ENCODE results near the gene MMP11.

MMP11 gene

DNA sequence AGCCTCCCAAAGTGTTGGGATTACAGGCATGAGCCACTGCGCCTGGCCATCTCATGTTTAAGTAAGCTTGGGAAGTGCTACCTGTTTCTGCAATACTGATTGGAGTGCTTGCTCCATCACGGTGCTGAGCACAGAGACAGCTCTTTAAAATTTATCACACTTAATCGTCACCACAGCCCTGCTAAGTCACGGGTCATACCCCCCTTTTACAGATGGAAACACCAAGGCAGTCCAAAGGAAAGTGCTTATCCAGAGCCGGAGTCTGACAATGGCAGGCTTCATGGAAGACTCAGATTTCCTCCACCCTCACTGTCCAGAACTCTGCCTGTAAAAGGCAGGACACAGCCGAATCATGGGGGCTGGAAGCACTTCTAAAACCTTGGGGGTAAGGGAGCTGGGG is 12.6 kb upstream of the MMP11 start:
- H3K27me3 ChIP-seq (ENCODE audit: control insufficient read depth, insufficient read depth, low read length) = no peaks in the 10 kb centered on the region
- no peaks in the 10 kb centered on the region for H3K9me3 ChIP-seq (ENCODE audit: control insufficient read depth, insufficient read depth, low read depth, low read length)
- no peak overlapping the region for H3K9ac ChIP-seq (ENCODE audit: low read length)
- H3K4me3 ChIP-seq (ENCODE audit: low read depth, low read length) = no peak overlapping the region
- H3K36me3 ChIP-seq (ENCODE audit: control insufficient read depth, insufficient read depth, low read length) = peaks cover 8% of the 10 kb centered on the region
- peaks cover 25% of the 10 kb centered on the region for H3K4me1 ChIP-seq (ENCODE audit: control insufficient read depth, insufficient read depth, low read length)
- no peak overlapping the region for H3K27ac ChIP-seq (ENCODE audit: low read depth, low read length)

DNA sequence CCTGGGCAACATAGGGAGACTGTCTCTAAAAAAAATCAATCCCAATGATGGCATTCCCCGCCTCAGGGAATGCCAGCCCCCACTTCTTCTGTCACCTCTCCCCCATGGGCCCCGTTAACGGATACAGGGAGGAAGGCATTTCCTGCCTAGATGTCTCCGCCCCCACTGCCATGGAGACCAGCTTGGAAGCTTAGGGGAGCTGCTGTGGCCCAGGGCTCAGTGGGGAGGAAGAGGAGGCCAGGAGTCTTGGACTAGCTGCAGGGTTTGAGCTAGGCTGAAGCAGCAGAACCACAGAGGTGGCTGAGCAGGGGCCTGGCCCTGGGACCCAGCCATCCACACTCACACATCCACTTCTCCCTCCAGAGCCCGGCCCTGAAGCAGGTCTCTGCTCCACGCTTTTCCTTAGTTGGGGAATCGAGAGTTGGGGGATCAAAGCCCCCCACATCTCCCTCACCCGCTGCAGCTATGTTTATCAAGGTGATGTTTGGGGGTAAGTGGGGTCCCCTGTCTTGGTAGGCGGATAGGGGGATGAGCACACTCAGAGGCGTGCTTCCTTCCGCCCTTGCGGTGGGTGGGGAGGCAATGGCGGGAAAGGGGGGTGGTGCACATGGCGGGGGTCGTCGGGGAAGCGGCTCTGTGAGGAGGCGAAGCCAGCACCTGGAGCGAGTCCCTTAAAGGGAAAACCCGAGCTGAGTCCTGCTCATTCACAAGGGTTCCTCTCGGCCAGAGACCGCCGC is 9.6 kb upstream of the MMP11 start, which contains the start of gene C22orf15:
Gene C22orf15, plus strand, starts transcription at position 149 of the 737 bp plus-strand sequence. Its CDS starts 317 bp downstream, at position 466.
- peak within 1 kb of the TSS; percentile 21 for H3K9ac ChIP-seq (ENCODE audit: low read length)
- no peaks in the 10 kb centered on the region for H3K9me3 ChIP-seq (ENCODE audit: control insufficient read depth, insufficient read depth, low read depth, low read length)
- H3K27me3 ChIP-seq (ENCODE audit: control insufficient read depth, insufficient read depth, low read length) = no peaks in the 10 kb centered on the region
- no peak within 1 kb of the TSS for H3K27ac ChIP-seq (ENCODE audit: low read depth, low read length)
- peaks cover 14% of the 10 kb centered on the region for H3K36me3 ChIP-seq (ENCODE audit: control insufficient read depth, insufficient read depth, low read length)
- H3K4me1 ChIP-seq (ENCODE audit: control insufficient read depth, insufficient read depth, low read length) = peaks cover 27% of the 10 kb centered on the region
- no peak within 1 kb of the TSS for H3K4me3 ChIP-seq (ENCODE audit: low read depth, low read length)

DNA sequence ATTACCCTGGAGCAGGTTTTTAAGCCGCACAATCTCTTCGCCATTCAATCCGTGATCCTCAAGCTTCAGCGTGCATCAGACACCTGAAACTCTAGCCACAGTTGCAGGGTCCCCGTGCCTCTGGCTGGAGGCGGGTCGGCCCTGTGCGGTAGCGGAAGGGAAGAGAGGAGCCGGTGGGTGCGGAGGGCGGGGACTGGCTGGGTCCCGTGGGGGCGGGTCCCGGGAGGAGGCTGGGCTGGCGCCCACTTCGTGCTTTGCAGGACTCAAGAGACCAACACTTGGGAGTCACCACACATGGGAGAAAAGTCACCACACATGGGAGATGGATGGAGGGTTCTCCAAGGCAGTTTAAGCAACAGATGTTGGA is 9.1 kb upstream of the MMP11 start:
- Histone ChIP-seq H3K36me3 (ENCODE audit: control insufficient read depth, insufficient read depth, low read length) (peaks cover 14% of the 10 kb centered on the region), H3K4me3 (ENCODE audit: low read depth, low read length) (no peak overlapping the region), H3K27ac (ENCODE audit: low read depth, low read length) (no peak overlapping the region), H3K9me3 (ENCODE audit: control insufficient read depth, insufficient read depth, low read depth, low read length) (no peaks in the 10 kb centered on the region), H3K9ac (ENCODE audit: low read length) (no peak overlapping the region), H3K27me3 (ENCODE audit: control insufficient read depth, insufficient read depth, low read length) (no peaks in the 10 kb centered on the region), H3K4me1 (ENCODE audit: control insufficient read depth, insufficient read depth, low read length) (peaks cover 27% of the 10 kb centered on the region)

DNA sequence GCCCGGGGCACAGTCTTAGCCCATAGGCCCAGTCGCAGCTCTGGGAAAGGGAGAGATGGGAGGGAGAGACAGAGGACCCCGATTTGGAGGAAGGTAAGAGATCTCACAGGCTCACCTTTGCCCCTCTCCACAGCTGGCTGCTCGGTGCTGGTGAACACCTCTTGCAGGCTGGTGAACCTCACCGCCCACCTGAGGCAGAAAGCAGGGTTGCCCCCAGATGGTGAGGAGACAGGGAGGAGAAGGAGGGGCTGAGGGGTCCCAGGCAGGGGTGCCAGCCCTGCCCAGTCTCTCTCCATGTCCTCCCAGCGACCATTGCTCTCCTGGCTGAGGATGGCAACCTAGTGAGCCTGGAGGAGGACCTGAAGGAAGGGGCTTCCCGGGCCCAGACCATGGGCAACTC is 8.7 kb upstream of the MMP11 start:
- H3K4me1 ChIP-seq (ENCODE audit: control insufficient read depth, insufficient read depth, low read length) = peaks cover 27% of the 10 kb centered on the region

DNA sequence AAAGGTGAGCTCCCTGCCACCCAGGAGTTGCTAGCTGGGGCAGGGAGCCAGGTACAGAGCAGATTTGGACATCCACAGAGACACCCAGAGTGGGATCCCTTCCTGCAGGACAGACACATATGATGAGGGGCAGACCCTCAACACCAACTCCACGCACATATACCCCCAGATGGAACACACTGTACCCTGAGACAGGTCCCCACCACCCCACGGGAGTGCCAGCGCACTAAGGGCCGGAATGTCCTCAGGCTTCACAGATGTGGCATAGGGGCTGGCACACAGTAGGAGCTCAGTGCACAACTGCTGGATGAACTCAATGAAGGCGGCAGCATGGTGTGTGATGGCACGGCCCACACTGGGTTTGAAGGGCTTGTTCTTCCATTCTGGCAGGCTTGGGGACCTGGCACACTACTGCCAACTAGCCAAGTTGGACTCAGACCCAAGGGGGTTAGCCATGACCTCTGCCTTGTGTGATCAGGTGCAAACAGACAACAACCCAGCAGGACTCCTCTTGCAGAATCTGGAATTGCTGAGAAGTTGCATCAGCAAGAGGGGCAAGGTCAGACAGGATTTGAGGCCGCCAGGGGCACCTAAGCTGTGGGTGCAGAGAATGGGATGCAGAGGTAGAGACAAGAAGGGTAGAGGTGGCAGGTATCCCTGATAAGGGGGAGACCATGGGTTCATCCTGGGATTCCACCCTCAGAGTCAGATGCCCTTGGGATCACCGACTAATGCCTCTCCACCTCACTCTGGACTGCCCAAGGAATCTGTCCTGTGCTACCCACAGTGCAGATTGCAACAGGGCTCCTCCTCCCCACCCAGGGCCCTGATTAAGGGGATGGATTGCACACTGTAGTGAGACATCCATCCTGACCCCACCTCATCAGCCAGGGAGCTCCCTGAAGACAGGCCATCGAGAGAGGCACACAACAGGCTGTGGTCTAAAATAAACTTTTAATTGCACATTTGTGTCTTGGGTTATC is 7.5 kb upstream of the MMP11 start:
- Histone ChIP-seq H3K27ac (ENCODE audit: low read depth, low read length) (no peak overlapping the region), H3K9ac (ENCODE audit: low read length) (no peak overlapping the region), H3K27me3 (ENCODE audit: control insufficient read depth, insufficient read depth, low read length) (peaks cover 9% of the 10 kb centered on the region), H3K36me3 (ENCODE audit: control insufficient read depth, insufficient read depth, low read length) (peaks cover 14% of the 10 kb centered on the region), H3K4me3 (ENCODE audit: low read depth, low read length) (no peak overlapping the region), H3K9me3 (ENCODE audit: control insufficient read depth, insufficient read depth, low read depth, low read length) (no peaks in the 10 kb centered on the region), H3K4me1 (ENCODE audit: control insufficient read depth, insufficient read depth, low read length) (peaks cover 35% of the 10 kb centered on the region)

More for the DNA sequence above, 8.7 kb upstream of the MMP11 start:
- Histone ChIP-seq H3K9ac (ENCODE audit: low read length) (no peak overlapping the region), H3K4me3 (ENCODE audit: low read depth, low read length) (no peak overlapping the region), H3K36me3 (ENCODE audit: control insufficient read depth, insufficient read depth, low read length) (peaks cover 14% of the 10 kb centered on the region), H3K27ac (ENCODE audit: low read depth, low read length) (no peak overlapping the region), H3K9me3 (ENCODE audit: control insufficient read depth, insufficient read depth, low read depth, low read length) (no peaks in the 10 kb centered on the region), H3K27me3 (ENCODE audit: control insufficient read depth, insufficient read depth, low read length) (peaks cover 1% of the 10 kb centered on the region)

DNA sequence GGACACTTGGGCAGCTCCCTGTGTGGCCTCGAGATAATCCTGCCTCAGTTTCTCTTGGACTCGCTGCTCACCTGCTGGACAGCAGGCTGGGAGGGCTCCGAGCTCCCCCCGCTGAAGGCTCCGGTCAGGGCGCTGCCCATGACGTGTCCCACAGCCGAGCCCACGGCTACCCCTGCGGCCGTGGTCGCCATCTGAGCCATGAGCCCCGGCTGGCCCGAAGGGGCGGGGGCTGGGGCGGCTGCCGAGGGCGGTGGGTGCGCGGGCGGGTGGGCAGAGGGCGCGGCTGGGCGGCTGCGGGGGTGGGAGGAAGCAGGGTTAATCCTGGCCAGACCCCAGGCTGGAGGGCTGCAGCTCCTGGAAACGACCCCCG is 5.4 kb upstream of the MMP11 start:
- Histone ChIP-seq H3K4me1 (ENCODE audit: control insufficient read depth, insufficient read depth, low read length) (peaks cover 39% of the 10 kb centered on the region), H3K36me3 (ENCODE audit: control insufficient read depth, insufficient read depth, low read length) (peaks cover 14% of the 10 kb centered on the region), H3K27ac (ENCODE audit: low read depth, low read length) (0 out of 2 replicates have a peak overlapping the region, but pooled peaks have one; percentile 3)

DNA sequence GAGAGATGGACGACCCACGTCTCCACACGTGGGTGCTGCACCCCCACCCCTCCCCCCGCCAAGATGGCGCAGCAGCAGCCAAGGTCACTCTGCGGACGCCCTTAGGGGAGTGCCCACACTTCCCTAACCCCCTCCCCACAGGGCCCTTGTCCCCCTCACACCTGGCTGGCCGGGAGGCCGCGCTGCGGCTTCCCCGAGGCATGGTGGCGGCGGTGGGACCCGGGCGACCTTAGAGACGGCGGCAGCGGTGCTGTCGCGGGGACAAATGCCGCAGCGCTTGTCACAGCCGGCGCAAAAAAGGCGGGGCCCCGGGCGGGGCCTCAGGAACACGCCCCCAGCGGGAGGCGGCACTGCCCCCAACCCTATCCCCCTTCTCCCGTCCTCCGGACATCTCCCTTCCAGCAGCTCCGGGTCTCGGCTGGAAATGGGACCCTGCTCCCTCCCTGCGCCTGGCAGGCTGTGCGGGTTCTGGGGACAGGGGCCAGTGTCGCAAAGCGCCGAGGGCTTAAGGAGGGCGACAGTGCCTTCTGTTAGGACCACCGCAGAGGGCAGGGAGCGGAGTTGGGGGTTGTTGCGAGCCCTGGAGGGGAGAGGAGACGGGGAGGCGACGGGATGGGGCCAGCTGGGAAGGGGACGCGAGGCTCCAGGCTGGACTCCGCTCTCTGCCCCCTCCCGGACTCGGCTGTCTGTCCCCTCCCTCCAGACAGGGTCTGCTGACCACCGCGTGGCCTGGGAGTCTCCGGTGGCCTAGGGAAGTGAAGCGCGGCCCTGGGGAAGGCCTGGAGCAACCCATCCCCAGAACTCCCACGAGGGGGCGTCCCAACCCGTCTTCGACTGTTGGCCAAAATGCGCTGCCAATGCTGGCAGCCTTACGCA is 4.7 kb upstream of the MMP11 start, which contains the start of gene CHCHD10:
Gene CHCHD10, minus strand, starts transcription at position 300 of the 876 bp plus-strand sequence. Its CDS starts 98 bp downstream, at position 202.
- Histone ChIP-seq H3K27ac (ENCODE audit: low read depth, low read length) (0 out of 2 replicates have a peak within 1 kb of the TSS, but pooled peaks have one; percentile 3), H3K4me1 (ENCODE audit: control insufficient read depth, insufficient read depth, low read length) (peaks cover 37% of the 10 kb centered on the region)

More for the DNA sequence above, 5.4 kb upstream of the MMP11 start:
- Histone ChIP-seq H3K9me3 (ENCODE audit: control insufficient read depth, insufficient read depth, low read depth, low read length) (no peaks in the 10 kb centered on the region), H3K4me3 (ENCODE audit: low read depth, low read length) (peak overlapping the region; percentile 86), H3K9ac (ENCODE audit: low read length) (peak overlapping the region; percentile 80), H3K27me3 (ENCODE audit: control insufficient read depth, insufficient read depth, low read length) (peaks cover 9% of the 10 kb centered on the region)

DNA sequence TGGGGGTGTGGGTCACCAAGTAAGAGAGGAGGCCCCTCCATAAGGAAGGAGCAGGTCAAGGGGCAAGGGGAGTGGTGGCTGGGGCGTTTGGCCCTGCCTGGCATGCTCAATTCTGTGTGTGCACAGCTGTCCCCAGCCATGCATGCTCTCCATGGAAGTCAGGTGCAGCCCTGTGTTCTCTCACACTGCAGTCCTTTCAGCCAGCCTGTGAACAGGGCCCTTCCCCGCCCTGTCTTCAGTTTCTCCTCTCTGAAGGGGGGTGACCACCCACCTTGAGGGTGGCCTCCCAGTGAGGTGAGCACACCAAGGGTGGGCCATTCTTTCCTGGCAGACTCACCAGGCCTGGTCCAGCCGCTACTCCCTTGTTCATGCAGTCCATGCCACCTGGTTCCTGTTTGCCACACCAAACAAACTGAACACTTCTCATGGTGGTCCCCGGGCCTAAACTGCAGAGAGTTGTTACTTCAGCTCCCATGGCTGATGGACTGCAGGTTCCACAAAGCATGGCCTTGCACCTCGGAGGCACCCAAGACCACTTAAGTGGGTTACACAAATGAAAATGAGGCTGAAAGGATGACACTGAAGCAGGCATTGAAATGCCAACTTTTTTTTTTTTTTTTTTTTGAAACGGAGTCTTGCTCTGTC is 3.2 kb upstream of the MMP11 start:
- H3K27ac ChIP-seq (ENCODE audit: low read depth, low read length) = no peak overlapping the region
- H3K27me3 ChIP-seq (ENCODE audit: control insufficient read depth, insufficient read depth, low read length) = peaks cover 25% of the 10 kb centered on the region
- peaks cover 12% of the 10 kb centered on the region for H3K36me3 ChIP-seq (ENCODE audit: control insufficient read depth, insufficient read depth, low read length)
- H3K9ac ChIP-seq (ENCODE audit: low read length) = no peak overlapping the region
- no peaks in the 10 kb centered on the region for H3K9me3 ChIP-seq (ENCODE audit: control insufficient read depth, insufficient read depth, low read depth, low read length)
- peaks cover 32% of the 10 kb centered on the region for H3K4me1 ChIP-seq (ENCODE audit: control insufficient read depth, insufficient read depth, low read length)
- no peak overlapping the region for H3K4me3 ChIP-seq (ENCODE audit: low read depth, low read length)

More for the DNA sequence above, 4.7 kb upstream of the MMP11 start, which contains the start of gene CHCHD10:
- Histone ChIP-seq H3K9me3 (ENCODE audit: control insufficient read depth, insufficient read depth, low read depth, low read length) (no peaks in the 10 kb centered on the region), H3K9ac (ENCODE audit: low read length) (peak within 1 kb of the TSS; percentile 80), H3K27me3 (ENCODE audit: control insufficient read depth, insufficient read depth, low read length) (peaks cover 10% of the 10 kb centered on the region), H3K36me3 (ENCODE audit: control insufficient read depth, insufficient read depth, low read length) (peaks cover 14% of the 10 kb centered on the region), H3K4me3 (ENCODE audit: low read depth, low read length) (peak within 1 kb of the TSS; percentile 86)

DNA sequence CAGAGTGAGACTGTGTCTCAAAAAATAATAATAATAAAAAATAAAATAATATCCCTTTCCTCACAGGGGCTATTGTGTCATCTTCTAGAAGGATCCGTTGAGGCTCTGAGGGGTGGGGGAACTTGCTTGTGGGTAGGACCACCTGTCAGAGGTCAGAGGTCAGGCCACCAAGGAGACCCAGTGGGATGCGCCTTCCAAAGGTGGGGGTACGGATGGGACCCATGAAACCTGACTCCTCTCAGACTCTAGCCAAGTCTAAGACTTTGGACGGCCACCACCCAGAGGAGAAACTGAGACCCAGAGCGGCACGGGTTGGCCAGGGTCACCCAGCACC is 367 bp upstream of the MMP11 start:
- peaks cover 35% of the 10 kb centered on the region for H3K27me3 ChIP-seq (ENCODE audit: control insufficient read depth, insufficient read depth, low read length)
- H3K4me1 ChIP-seq (ENCODE audit: control insufficient read depth, insufficient read depth, low read length) = peaks cover 24% of the 10 kb centered on the region
- no peaks in the 10 kb centered on the region for H3K9me3 ChIP-seq (ENCODE audit: control insufficient read depth, insufficient read depth, low read depth, low read length)
- H3K4me3 ChIP-seq (ENCODE audit: low read depth, low read length) = peak overlapping the region; percentile 46
- no peaks in the 10 kb centered on the region for H3K36me3 ChIP-seq (ENCODE audit: control insufficient read depth, insufficient read depth, low read length)
- no peak overlapping the region for H3K9ac ChIP-seq (ENCODE audit: low read length)
- H3K27ac ChIP-seq (ENCODE audit: low read depth, low read length) = no peak overlapping the region

DNA sequence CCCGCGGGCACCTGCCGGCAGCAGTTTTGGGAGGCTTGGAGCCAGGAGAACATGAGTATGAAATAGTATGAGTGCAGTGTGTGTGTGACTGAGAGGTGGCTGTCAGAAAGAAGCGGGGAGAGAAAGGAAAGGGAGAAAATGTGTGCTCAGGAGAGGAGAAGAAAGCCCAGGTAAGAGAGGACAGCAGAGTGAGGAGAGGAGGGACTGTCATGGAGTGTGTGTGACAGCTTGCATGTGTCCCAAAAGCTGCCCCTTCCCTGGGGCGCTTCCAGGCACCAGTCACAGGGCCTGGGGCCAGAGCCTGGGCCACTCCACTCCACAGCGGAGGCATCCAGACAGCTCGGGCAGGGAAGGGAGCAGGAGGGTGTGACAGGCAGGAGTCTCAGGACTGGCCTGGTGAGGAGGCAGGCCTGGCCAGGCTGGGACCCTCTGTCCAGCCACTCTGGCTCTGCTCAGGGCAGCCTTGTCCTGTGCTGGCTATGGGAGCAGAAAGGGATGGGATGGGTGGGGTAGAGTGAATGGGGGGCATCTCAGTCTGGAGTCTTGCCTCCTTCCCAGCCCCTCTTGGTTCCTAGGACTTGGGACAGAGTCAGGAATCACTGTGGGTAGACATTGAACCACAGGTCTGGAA is 949 bp downstream of the MMP11 start:
- H3K36me3 ChIP-seq (ENCODE audit: control insufficient read depth, insufficient read depth, low read length) = no peaks in the 10 kb centered on the region
- no peak overlapping the region for H3K27ac ChIP-seq (ENCODE audit: low read depth, low read length)
- H3K9ac ChIP-seq (ENCODE audit: low read length) = no peak overlapping the region
- H3K4me1 ChIP-seq (ENCODE audit: control insufficient read depth, insufficient read depth, low read length) = peaks cover 24% of the 10 kb centered on the region
- no peaks in the 10 kb centered on the region for H3K9me3 ChIP-seq (ENCODE audit: control insufficient read depth, insufficient read depth, low read depth, low read length)
- H3K27me3 ChIP-seq (ENCODE audit: control insufficient read depth, insufficient read depth, low read length) = peaks cover 38% of the 10 kb centered on the region
- peak overlapping the region; percentile 73 for H3K4me3 ChIP-seq (ENCODE audit: low read depth, low read length)
